Measurements from ENCODE around the gene NDUFS6. TPM values are rescaled to one million over a fixed set of nuclear protein-coding genes. Genes with fewer than 3 reads are reported as not detected.

NDUFS6 gene
- total RNA-seq, 1 donor from 2014 or later, result 26.7 TPM

GRCh38 chr5:1845696-1846095 lies 44.5 kb downstream of the NDUFS6 start:
- no peak for TF ChIP-seq CTCF (IDR thresholded peaks at IDR 0.05; ENCODE audit: unreplicated experiment)
- Mint-ChIP-seq H3K4me1 (peaks cover 2% of the 10 kb centered on the region), H3K9me3 (no peaks in the 10 kb centered on the region), H3K36me3 (no peaks in the 10 kb centered on the region), H3K4me3 (no peak overlapping the region), H3K27ac (no peak overlapping the region), H3K27me3 (ENCODE audit: low read depth) (peaks cover 46% of the 10 kb centered on the region)
- no peak for DNase-seq (ENCODE audit: low spot score in 2 of 2, unreplicated experiment in 2 of 2)

- H3K4me3 Mint-ChIP-seq, result no peak overlapping the region
- peaks cover 8% of the 10 kb centered on the region for H3K4me1 Mint-ChIP-seq
- H3K27ac Mint-ChIP-seq, result no peak overlapping the region
- DNase-seq (ENCODE audit: low spot score in 2 of 2, unreplicated experiment in 2 of 2), result no peak
- no peaks in the 10 kb centered on the region for H3K36me3 Mint-ChIP-seq
- H3K27me3 Mint-ChIP-seq (ENCODE audit: low read depth), result peaks cover 52% of the 10 kb centered on the region
- TF ChIP-seq CTCF (IDR thresholded peaks at IDR 0.05; ENCODE audit: unreplicated experiment), result no peak
- no peaks in the 10 kb centered on the region for H3K9me3 Mint-ChIP-seq
These were observed 45.4 kb downstream of the NDUFS6 start for GRCh38 chr5:1846583-1846982.

GRCh38 chr5:1847056-1847455 lies 45.8 kb downstream of the NDUFS6 start:
- H3K9me3 Mint-ChIP-seq, result no peaks in the 10 kb centered on the region
- DNase-seq (ENCODE audit: low spot score in 2 of 2, unreplicated experiment in 2 of 2), result no peak
- TF ChIP-seq CTCF (IDR thresholded peaks at IDR 0.05; ENCODE audit: unreplicated experiment), result no peak
- peaks cover 56% of the 10 kb centered on the region for H3K27me3 Mint-ChIP-seq (ENCODE audit: low read depth)
- H3K4me3 Mint-ChIP-seq, result no peak overlapping the region
- H3K36me3 Mint-ChIP-seq, result no peaks in the 10 kb centered on the region
- H3K27ac Mint-ChIP-seq, result no peak overlapping the region
- H3K4me1 Mint-ChIP-seq, result peaks cover 11% of the 10 kb centered on the region

GRCh38 chr5:1847611-1848010 lies 46.4 kb downstream of the NDUFS6 start:
- DNase-seq (ENCODE audit: low spot score in 2 of 2, unreplicated experiment in 2 of 2), result no peak

GRCh38 chr5:1850324-1851154 lies 49.3 kb downstream of the NDUFS6 start:
- DNase-seq (ENCODE audit: low spot score in 2 of 2, unreplicated experiment in 2 of 2), result no peak
- no peak for TF ChIP-seq CTCF (IDR thresholded peaks at IDR 0.05; ENCODE audit: unreplicated experiment)
- H3K27me3 Mint-ChIP-seq (ENCODE audit: low read depth), result peaks cover 80% of the 10 kb centered on the region
- no peak overlapping the region for H3K27ac Mint-ChIP-seq
- H3K4me3 Mint-ChIP-seq, result peak overlapping the region; percentile 63
- H3K4me1 Mint-ChIP-seq, result peaks cover 11% of the 10 kb centered on the region
- no peaks in the 10 kb centered on the region for H3K36me3 Mint-ChIP-seq
- no peaks in the 10 kb centered on the region for H3K9me3 Mint-ChIP-seq

More at GRCh38 chr5:1847611-1848010, 46.4 kb downstream of the NDUFS6 start:
- Mint-ChIP-seq H3K36me3 (no peaks in the 10 kb centered on the region), H3K4me1 (peaks cover 11% of the 10 kb centered on the region), H3K27me3 (ENCODE audit: low read depth) (peaks cover 55% of the 10 kb centered on the region), H3K27ac (no peak overlapping the region), H3K4me3 (no peak overlapping the region), H3K9me3 (no peaks in the 10 kb centered on the region)
- no peak for TF ChIP-seq CTCF (IDR thresholded peaks at IDR 0.05; ENCODE audit: unreplicated experiment)

Data from mesothelial cell of epicardium (in vitro differentiated cells).